GM12872 (cell line): ENCODE measurements around the gene NR1H3.

Source experiments
- TF ChIP-seq, protein P1 (sequence below): IDR thresholded peaks from 3 replicates; pipeline ENCODE4 v1.5.1; 2011; ENCODE audit warnings: low read depth, mild to moderate bottlenecking, low read length, moderate library complexity; ENCODE audit not compliant: insufficient read depth

NR1H3 gene

DNA sequence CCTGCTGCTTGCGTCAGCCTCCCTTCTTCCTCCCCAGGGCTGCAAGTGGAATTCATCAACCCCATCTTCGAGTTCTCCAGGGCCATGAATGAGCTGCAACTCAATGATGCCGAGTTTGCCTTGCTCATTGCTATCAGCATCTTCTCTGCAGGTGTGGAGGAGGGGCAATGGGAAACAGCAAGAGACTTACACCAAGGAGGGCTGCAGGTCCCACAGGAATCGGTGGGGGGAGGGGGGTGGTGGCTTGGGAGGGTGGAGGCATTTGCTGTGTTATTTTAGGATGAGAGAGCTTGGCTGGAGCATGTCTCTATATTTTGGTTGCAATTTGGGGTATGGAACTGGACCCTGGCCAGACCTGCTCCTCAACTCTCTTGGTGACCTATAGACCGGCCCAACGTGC, 10.1 kb downstream of the NR1H3 start:
- TF ChIP-seq, protein P1, sequence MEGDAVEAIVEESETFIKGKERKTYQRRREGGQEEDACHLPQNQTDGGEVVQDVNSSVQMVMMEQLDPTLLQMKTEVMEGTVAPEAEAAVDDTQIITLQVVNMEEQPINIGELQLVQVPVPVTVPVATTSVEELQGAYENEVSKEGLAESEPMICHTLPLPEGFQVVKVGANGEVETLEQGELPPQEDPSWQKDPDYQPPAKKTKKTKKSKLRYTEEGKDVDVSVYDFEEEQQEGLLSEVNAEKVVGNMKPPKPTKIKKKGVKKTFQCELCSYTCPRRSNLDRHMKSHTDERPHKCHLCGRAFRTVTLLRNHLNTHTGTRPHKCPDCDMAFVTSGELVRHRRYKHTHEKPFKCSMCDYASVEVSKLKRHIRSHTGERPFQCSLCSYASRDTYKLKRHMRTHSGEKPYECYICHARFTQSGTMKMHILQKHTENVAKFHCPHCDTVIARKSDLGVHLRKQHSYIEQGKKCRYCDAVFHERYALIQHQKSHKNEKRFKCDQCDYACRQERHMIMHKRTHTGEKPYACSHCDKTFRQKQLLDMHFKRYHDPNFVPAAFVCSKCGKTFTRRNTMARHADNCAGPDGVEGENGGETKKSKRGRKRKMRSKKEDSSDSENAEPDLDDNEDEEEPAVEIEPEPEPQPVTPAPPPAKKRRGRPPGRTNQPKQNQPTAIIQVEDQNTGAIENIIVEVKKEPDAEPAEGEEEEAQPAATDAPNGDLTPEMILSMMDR = no peak

- TF ChIP-seq, protein P1 = no peak
Observed at GRCh38 chr11:47268448-47269001, 10.7 kb downstream of the NR1H3 start.

DNA sequence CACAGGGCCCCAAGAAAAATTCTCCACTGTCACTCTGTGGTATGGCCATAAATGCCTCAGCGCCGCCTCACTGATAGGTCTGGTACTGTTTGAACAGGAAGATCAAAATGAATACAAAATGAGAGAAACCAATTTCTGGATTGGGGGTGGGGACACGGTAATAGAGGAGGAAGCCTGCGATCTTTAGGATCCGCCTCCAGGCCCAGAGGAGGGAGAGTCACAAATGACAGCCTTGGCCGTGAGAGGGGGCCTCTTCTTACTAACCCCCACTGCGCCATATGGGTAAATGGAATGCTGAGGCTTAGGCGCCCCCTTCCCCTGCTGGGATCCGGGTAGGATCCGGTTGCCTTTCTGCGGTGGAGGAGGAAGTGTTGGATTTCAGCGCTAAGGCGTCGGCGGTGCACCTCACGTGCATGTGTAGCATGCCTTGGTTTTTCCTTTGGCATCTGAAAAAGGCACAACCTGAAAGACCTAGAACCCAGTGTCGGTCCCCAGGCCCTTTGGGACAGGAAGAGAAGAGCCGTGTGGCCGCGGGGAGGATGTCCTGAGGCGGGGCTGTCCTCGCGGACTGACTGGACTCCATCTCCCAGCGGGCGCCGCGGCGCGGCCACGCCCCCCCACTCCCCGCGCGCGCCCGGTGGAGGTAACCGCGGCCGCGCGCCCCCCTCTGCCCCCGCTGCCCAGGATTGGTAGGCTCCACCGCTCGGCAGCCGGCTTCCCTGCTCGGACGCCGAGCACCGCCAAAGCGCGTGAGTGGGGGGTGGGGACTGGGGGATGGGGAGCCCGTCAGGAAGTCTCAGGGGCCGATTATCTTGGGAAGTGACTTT, 11.4 kb downstream of the NR1H3 start:
- TF ChIP-seq, protein P1 = no peak

- TF ChIP-seq, protein P1 = no peak
Observed at GRCh38 chr11:47269829-47270305, 12.1 kb downstream of the NR1H3 start, which contains the start of gene MADD. MADD (plus strand) TSS chr11:47270133.

GRCh38 chr11:47270331-47271271, 12.8 kb downstream of the NR1H3 start:
- TF ChIP-seq, protein P1 = peak; percentile 8; the same call in 1 of the 3 replicates

GRCh38 chr11:47271328-47271727, 13.5 kb downstream of the NR1H3 start:
- TF ChIP-seq, protein P1 = no peak
